HG03095 (cell line): ENCODE data around the gene YY1AP1.
"Not testable (repeated sequence)": the region's sequence is repeated elsewhere in the genome, so short reads cannot be mapped to it uniquely, and the experiment has no call there.

Experiments used
- ATAC-seq: cut with Tn5 transposase; IDR thresholded peaks from one replicate; pipeline ENCODE4 v1.9.1; 2021; ENCODE audit warnings: moderate library complexity; ENCODE audit not compliant: unreplicated experiment

Gene YY1AP1

GRCh38 chr1:155696524-155696923 is 8.0 kb upstream of the YY1AP1 start:
- no peak for ATAC-seq

GRCh38 chr1:155695608-155696007 is 7.0 kb upstream of the YY1AP1 start:
- ATAC-seq = no peak

GRCh38 chr1:155695072-155695471 is 6.5 kb upstream of the YY1AP1 start:
- no peak for ATAC-seq

GRCh38 chr1:155694167-155694566 is 5.6 kb upstream of the YY1AP1 start:
- ATAC-seq = no peak

GRCh38 chr1:155691992-155692528 is 3.5 kb upstream of the YY1AP1 start:
- no peak for ATAC-seq

- not testable (repeated sequence) for ATAC-seq
These were observed 570 bp upstream of the YY1AP1 start, which contains the start of gene DAP3 for GRCh38 chr1:155689081-155689607. DAP3 (plus strand) TSS chr1:155689091; CDS start chr1:155709780, 20,689 bp downstream.

GRCh38 chr1:155687705-155688323 is 760 bp downstream of the YY1AP1 start:
- ATAC-seq = peak; percentile 14

GRCh38 chr1:155681776-155682175 is 6.8 kb downstream of the YY1AP1 start:
- ATAC-seq = no peak

- ATAC-seq = no peak
These were observed 8.0 kb downstream of the YY1AP1 start for GRCh38 chr1:155680531-155680930.

- not testable (repeated sequence) for ATAC-seq
These were observed 9.6 kb downstream of the YY1AP1 start for GRCh38 chr1:155678992-155679391.

GRCh38 chr1:155678027-155678426 is 10.5 kb downstream of the YY1AP1 start:
- ATAC-seq = no peak

- no peak for ATAC-seq
These were observed 15.6 kb downstream of the YY1AP1 start for GRCh38 chr1:155673003-155673402.

GRCh38 chr1:155671750-155672149 is 16.8 kb downstream of the YY1AP1 start:
- ATAC-seq = no peak

GRCh38 chr1:155669233-155670162 is 19.1 kb downstream of the YY1AP1 start:
- no peak for ATAC-seq

- not testable (repeated sequence) for ATAC-seq
These were observed 27.3 kb downstream of the YY1AP1 start for GRCh38 chr1:155661239-155661638.

- ATAC-seq = no peak
These were observed 31.1 kb downstream of the YY1AP1 start for GRCh38 chr1:155657463-155657862.

GRCh38 chr1:155652951-155653350 is 35.6 kb downstream of the YY1AP1 start:
- ATAC-seq = no peak

- no peak for ATAC-seq
These were observed 36.5 kb downstream of the YY1AP1 start for GRCh38 chr1:155651861-155652661.

GRCh38 chr1:155650231-155650757 is 38.3 kb downstream of the YY1AP1 start:
- no peak for ATAC-seq

GRCh38 chr1:155649676-155650075 is 38.9 kb downstream of the YY1AP1 start:
- ATAC-seq = no peak
